Stimulated activated CD8-positive, alpha-beta memory T cell treated with anti-CD3 and anti-CD28 coated beads, Interleukin-4, amount 100 ng/mL, for 1 hour (primary cell): ENCODE results near the gene RAD9A.
"Not testable (repeated sequence)": the region's sequence is repeated elsewhere in the genome, so short reads cannot be mapped to it uniquely, and the experiment has no call there.

Experiments
- DNase-seq, 2 donors: peaks; one replicate each; pipeline ENCODE4 v3.0.0-alpha.2; 2020; ENCODE audit warnings: low read depth in 2 of 2, low spot score in 1 of 2

The RAD9A gene

GRCh38 chr11:67422891-67423290 is 31.1 kb downstream of the RAD9A start:
- DNase-seq, result no peak

- DNase-seq, result no peak
Observed at GRCh38 chr11:67423466-67423865, 31.7 kb downstream of the RAD9A start.

GRCh38 chr11:67423891-67424613 is 32.3 kb downstream of the RAD9A start:
- DNase-seq, result no peak

- DNase-seq, result not testable (repeated sequence)
Observed at GRCh38 chr11:67427364-67427859, 35.6 kb downstream of the RAD9A start.

- peak; percentile 99 to 100 for DNase-seq
Observed at GRCh38 chr11:67428052-67429001, 36.5 kb downstream of the RAD9A start, which contains the start of gene RPS6KB2. TSS of gene RPS6KB2 (plus strand) at chr11:67428494. CDS start at chr11:67428546, 52 bp downstream.

GRCh38 chr11:67429038-67429668 is 37.4 kb downstream of the RAD9A start:
- no peak for DNase-seq

GRCh38 chr11:67429722-67430121 is 37.9 kb downstream of the RAD9A start:
- DNase-seq, result no peak

GRCh38 chr11:67431346-67432249 is 39.8 kb downstream of the RAD9A start:
- DNase-seq, result no peak

GRCh38 chr11:67432655-67433349 is 41.0 kb downstream of the RAD9A start:
- DNase-seq, result no peak

GRCh38 chr11:67433536-67434394 is 42.0 kb downstream of the RAD9A start:
- no peak for DNase-seq

- DNase-seq, result no peak
Observed at GRCh38 chr11:67434395-67434881, 42.7 kb downstream of the RAD9A start.

GRCh38 chr11:67435031-67435726 is 43.4 kb downstream of the RAD9A start:
- no peak for DNase-seq

- DNase-seq, result no peak
Observed at GRCh38 chr11:67435727-67436458, 44.1 kb downstream of the RAD9A start.

GRCh38 chr11:67436459-67437081 is 44.8 kb downstream of the RAD9A start:
- peak in 1 of 2 donors; percentile 35 for DNase-seq

GRCh38 chr11:67437082-67437808 is 45.5 kb downstream of the RAD9A start, which contains the start of gene PTPRCAP:
TSS of gene PTPRCAP (minus strand) at chr11:67437682. CDS start at chr11:67437619, 63 bp downstream.
- peak; percentile 62 to 71 for DNase-seq

- DNase-seq, result no peak
Observed at GRCh38 chr11:67437809-67438157, 46.0 kb downstream of the RAD9A start.
